AG04449 (cell line): ENCODE results near the gene DMTF1.

Source experiments
- CTCF ChIA-PET: fragments of 350-600 bp; formaldehyde crosslinking; extraction: SDS; loops from one replicate; lab custom pipeline; 2021; ENCODE audit warnings: antibody characterized with exemption; lab: Yijun Ruan, JAX
- POLR2A ChIA-PET: fragments of 400-600, 350-600 bp; formaldehyde crosslinking; extraction: SDS; loops from one replicate; lab custom pipeline; 2020; ENCODE audit warnings: antibody characterized with exemption, inconsistent platforms; lab: Yijun Ruan, JAX
- DNase-seq: peaks from one replicate; pipeline ENCODE4 v3.0.0-alpha.2; 2010; ENCODE audit warnings: low read depth, low spot score
- H3K4me3 ChIP-seq: 2 replicates; pipeline ENCODE4 v1.5.1; 2011; ENCODE audit warnings: low read depth, mild to moderate bottlenecking, control low read depth, low read length
- TF ChIP-seq, protein P1 (sequence below): IDR thresholded peaks from one replicate; pipeline ENCODE4 v1.5.1; 2011; ENCODE audit warnings: mild to moderate bottlenecking, moderate library complexity, low read length, control low read depth, inconsistent platforms; ENCODE audit not compliant: insufficient read depth; ENCODE audit errors: missing control alignments

The DMTF1 gene

GRCh38 chr7:87151002-87151728 is 1.1 kb upstream of the DMTF1 start:
- peak overlapping the region; percentile 80 for H3K4me3 ChIP-seq
- ChIA-PET CTCF (interaction anchor here (2.8 to 10.1 kb wide), 2 partner anchors 210 to 224 kb away, joined by 8 to 87 read pairs; no protein-coding TSS in a partner anchor), POLR2A (interaction anchor here (1.1 to 1.8 kb wide), 2 partner anchors 69 to 219 kb away, joined by 3 to 21 read pairs; partner anchors contain the start of gene TMEM243)
- TF ChIP-seq, protein P1, sequence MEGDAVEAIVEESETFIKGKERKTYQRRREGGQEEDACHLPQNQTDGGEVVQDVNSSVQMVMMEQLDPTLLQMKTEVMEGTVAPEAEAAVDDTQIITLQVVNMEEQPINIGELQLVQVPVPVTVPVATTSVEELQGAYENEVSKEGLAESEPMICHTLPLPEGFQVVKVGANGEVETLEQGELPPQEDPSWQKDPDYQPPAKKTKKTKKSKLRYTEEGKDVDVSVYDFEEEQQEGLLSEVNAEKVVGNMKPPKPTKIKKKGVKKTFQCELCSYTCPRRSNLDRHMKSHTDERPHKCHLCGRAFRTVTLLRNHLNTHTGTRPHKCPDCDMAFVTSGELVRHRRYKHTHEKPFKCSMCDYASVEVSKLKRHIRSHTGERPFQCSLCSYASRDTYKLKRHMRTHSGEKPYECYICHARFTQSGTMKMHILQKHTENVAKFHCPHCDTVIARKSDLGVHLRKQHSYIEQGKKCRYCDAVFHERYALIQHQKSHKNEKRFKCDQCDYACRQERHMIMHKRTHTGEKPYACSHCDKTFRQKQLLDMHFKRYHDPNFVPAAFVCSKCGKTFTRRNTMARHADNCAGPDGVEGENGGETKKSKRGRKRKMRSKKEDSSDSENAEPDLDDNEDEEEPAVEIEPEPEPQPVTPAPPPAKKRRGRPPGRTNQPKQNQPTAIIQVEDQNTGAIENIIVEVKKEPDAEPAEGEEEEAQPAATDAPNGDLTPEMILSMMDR: no peak
- DNase-seq: no peak

GRCh38 chr7:87151729-87152111 is 533 bp upstream of the DMTF1 start:
- TF ChIP-seq, protein P1: no peak
- peak overlapping the region; percentile 80 for H3K4me3 ChIP-seq
- ChIA-PET CTCF (interaction anchor here (0.9 to 10.1 kb wide), 3 partner anchors 211 to 235 kb away, joined by 3 to 87 read pairs (median 8); no protein-coding TSS in a partner anchor), POLR2A (interaction anchor here (0.7 to 1.8 kb wide), 7 partner anchors 11 to 226 kb away, joined by 3 to 21 read pairs (median 3); partner anchors contain the start of gene TMEM243)
- no peak for DNase-seq

- DNase-seq: no peak
- TF ChIP-seq, protein P1: no peak
- CTCF ChIA-PET: interaction anchor here (0.9 to 10.1 kb wide), 5 partner anchors 12 to 237 kb away, joined by 3 to 87 read pairs (median 3); no protein-coding TSS in a partner anchor
- H3K4me3 ChIP-seq: peak overlapping the region; percentile 80
- POLR2A ChIA-PET: interaction anchor here (0.5 to 1.8 kb wide), 10 partner anchors 12 to 261 kb away, joined by 3 to 21 read pairs (median 3); partner anchors contain the start of gene TMEM243
These were observed 816 bp downstream of the DMTF1 start for GRCh38 chr7:87152897-87153641.

DNA sequence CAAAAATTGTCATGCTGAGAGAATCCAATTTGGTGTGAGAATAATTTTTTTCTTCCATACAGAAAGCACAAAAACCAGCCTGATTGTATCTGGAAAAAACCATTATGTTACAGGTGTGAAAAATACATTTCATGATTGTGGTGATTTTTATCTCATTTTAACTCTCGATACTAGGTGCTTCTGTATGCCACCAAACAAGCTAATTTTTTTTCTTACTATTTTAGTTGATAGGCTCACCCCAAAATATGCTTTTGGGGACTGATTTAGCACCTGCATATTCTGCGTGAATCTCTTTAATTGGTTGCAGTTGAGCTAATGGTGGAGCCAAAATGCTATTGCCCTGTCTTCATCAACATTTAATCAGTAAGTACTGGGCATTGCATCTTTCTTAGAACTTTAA is 1.9 kb downstream of the DMTF1 start:
- TF ChIP-seq, protein P1: no peak
- POLR2A ChIA-PET: interaction anchor here (0.8 kb wide), 1 partner anchor 66 kb away, joined by 5 read pairs; no protein-coding TSS in a partner anchor
- peak overlapping the region; percentile 80 for H3K4me3 ChIP-seq
- DNase-seq: no peak
- CTCF ChIA-PET: interaction anchor here (0.9 to 10.1 kb wide), 5 partner anchors 13 to 240 kb away, joined by 3 to 87 read pairs (median 4); no protein-coding TSS in a partner anchor

DNA sequence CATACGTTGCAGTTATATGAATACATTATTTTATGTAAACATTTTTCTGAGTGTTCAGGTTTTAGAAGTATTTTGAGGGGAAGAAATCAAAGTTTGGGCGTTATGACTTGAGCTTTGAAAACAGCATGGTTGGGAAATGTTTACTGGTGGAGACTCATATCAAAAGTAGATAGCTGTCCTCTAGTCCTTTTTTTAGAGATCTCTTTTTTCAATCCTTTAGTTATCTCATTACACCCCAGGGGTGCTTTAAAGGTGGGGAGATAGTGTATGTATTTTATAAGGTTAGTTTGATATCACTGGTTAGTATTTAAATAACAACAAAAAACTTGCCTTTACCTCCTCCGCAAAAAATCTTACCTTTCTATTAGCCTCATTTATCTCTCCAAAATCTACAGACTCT is 2.3 kb downstream of the DMTF1 start:
- TF ChIP-seq, protein P1: no peak
- no peak for DNase-seq
- ChIA-PET POLR2A (no interaction called here), CTCF (interaction anchor here (0.9 to 10.1 kb wide), 4 partner anchors 13 to 240 kb away, joined by 3 to 87 read pairs (median 4); no protein-coding TSS in a partner anchor)
- peak overlapping the region; percentile 80 for H3K4me3 ChIP-seq
